Activated T-helper 2 cell treated with anti-CD3 and anti-CD28 coated beads, Interferon-gamma antibody, Interleukin-2, Interleukin-4, amounts not matched to agents 10 μg/mL and 5 μg/mL and 100 μg/mL, durations not matched to agents 14 hours and 24 hours and 36 hours (primary cell): ENCODE measurements around the gene CDKN1C. TPM values are rescaled to one million over a fixed set of nuclear protein-coding genes. Genes with fewer than 3 reads are reported as not detected.

Source experiments
- DNase-seq: peaks from one replicate; pipeline ENCODE4 v3.0.0; 2021; ENCODE audit warnings: low spot score
- H3K27ac Mint-ChIP-seq: one replicate; pipeline ENCODE4 v1.8.0; 2021; ENCODE audit warnings: mixed read lengths
- H3K27me3 Mint-ChIP-seq: one replicate; pipeline ENCODE4 v1.8.0; 2021; ENCODE audit warnings: low read depth, mixed read lengths
- H3K36me3 Mint-ChIP-seq: one replicate; pipeline ENCODE4 v1.8.0; 2021; ENCODE audit warnings: low read depth, mixed read lengths
- H3K4me1 Mint-ChIP-seq: one replicate; pipeline ENCODE4 v1.8.0; 2021; ENCODE audit warnings: low read depth, mixed read lengths
- H3K4me3 Mint-ChIP-seq: one replicate; pipeline ENCODE4 v1.8.0; 2021; ENCODE audit warnings: low read depth, mild to moderate bottlenecking, moderate library complexity, mixed read lengths
- H3K9me3 Mint-ChIP-seq: one replicate; pipeline ENCODE4 v1.8.0; 2021; ENCODE audit warnings: mixed read lengths
- intact Hi-C: fragments of 100-400 bp; cut with micrococcal nuclease; formaldehyde crosslinking; loops from one replicate; pipeline ENCODE4 v1.15.1; 2023
- total RNA-seq: library from RNA; stranded (reverse); gene quantifications from 2 replicates; pipeline ENCODE4 v1.2.3, GENCODE V29; 2022

Gene CDKN1C
- total RNA-seq, 1 donor from 2014 or later = 1.7 TPM

- H3K36me3 Mint-ChIP-seq = peaks cover 6% of the 10 kb centered on the region
- H3K4me3 Mint-ChIP-seq = peak within 1 kb of the TSS; percentile 87
- intact Hi-C loops = no loop called here
- H3K27me3 Mint-ChIP-seq = peaks cover 15% of the 10 kb centered on the region
- peaks cover 24% of the 10 kb centered on the region for H3K4me1 Mint-ChIP-seq
- H3K9me3 Mint-ChIP-seq = no peaks in the 10 kb centered on the region
- peak within 1 kb of the TSS; percentile 92 for H3K27ac Mint-ChIP-seq
- peak; percentile 61 for DNase-seq
Measured at GRCh38 chr11:2928605-2929530, 43.3 kb upstream of the CDKN1C start, which contains the start of gene PHLDA2. Gene PHLDA2 (minus strand): TSS chr11:2929420. CDS start chr11:2929364, 56 bp downstream.

- peak overlapping the region; percentile 62 for H3K27ac Mint-ChIP-seq
- peak overlapping the region; percentile 87 for H3K4me3 Mint-ChIP-seq
- intact Hi-C loops = no loop called here
- DNase-seq = no peak
- peaks cover 15% of the 10 kb centered on the region for H3K27me3 Mint-ChIP-seq
- peaks cover 20% of the 10 kb centered on the region for H3K4me1 Mint-ChIP-seq
- H3K36me3 Mint-ChIP-seq = peaks cover 6% of the 10 kb centered on the region
- H3K9me3 Mint-ChIP-seq = no peaks in the 10 kb centered on the region
Measured at GRCh38 chr11:2927851-2928604, 42.5 kb upstream of the CDKN1C start.

GRCh38 chr11:2927121-2927800, 41.7 kb upstream of the CDKN1C start:
- H3K4me3 Mint-ChIP-seq = peak overlapping the region; percentile 87
- intact Hi-C loops = no loop called here
- peaks cover 15% of the 10 kb centered on the region for H3K27me3 Mint-ChIP-seq
- peaks cover 16% of the 10 kb centered on the region for H3K4me1 Mint-ChIP-seq
- no peak overlapping the region for H3K27ac Mint-ChIP-seq
- H3K36me3 Mint-ChIP-seq = peaks cover 6% of the 10 kb centered on the region
- H3K9me3 Mint-ChIP-seq = no peaks in the 10 kb centered on the region
- no peak for DNase-seq

GRCh38 chr11:2926611-2927051, 41.1 kb upstream of the CDKN1C start:
- no peak overlapping the region for H3K27ac Mint-ChIP-seq
- H3K9me3 Mint-ChIP-seq = no peaks in the 10 kb centered on the region
- H3K4me1 Mint-ChIP-seq = peaks cover 16% of the 10 kb centered on the region
- H3K36me3 Mint-ChIP-seq = peaks cover 6% of the 10 kb centered on the region
- H3K27me3 Mint-ChIP-seq = peaks cover 15% of the 10 kb centered on the region
- intact Hi-C loops = no loop called here
- no peak for DNase-seq
- H3K4me3 Mint-ChIP-seq = no peak overlapping the region

GRCh38 chr11:2924821-2925675, 39.5 kb upstream of the CDKN1C start:
- Mint-ChIP-seq H3K27ac (no peak overlapping the region), H3K27me3 (peaks cover 15% of the 10 kb centered on the region), H3K36me3 (peaks cover 6% of the 10 kb centered on the region), H3K9me3 (no peaks in the 10 kb centered on the region), H3K4me1 (peaks cover 12% of the 10 kb centered on the region), H3K4me3 (no peak overlapping the region)
- DNase-seq = no peak
- intact Hi-C loops = no loop called here

- intact Hi-C loops = no loop called here
- Mint-ChIP-seq H3K27ac (no peak overlapping the region), H3K4me3 (no peak overlapping the region), H3K36me3 (peaks cover 6% of the 10 kb centered on the region), H3K4me1 (peaks cover 10% of the 10 kb centered on the region), H3K9me3 (no peaks in the 10 kb centered on the region), H3K27me3 (peaks cover 15% of the 10 kb centered on the region)
- no peak for DNase-seq
Measured at GRCh38 chr11:2924381-2924780, 38.8 kb upstream of the CDKN1C start.

- no peaks in the 10 kb centered on the region for H3K9me3 Mint-ChIP-seq
- peaks cover 12% of the 10 kb centered on the region for H3K27me3 Mint-ChIP-seq
- no peak for DNase-seq
- H3K4me1 Mint-ChIP-seq = peaks cover 8% of the 10 kb centered on the region
- no peak overlapping the region for H3K27ac Mint-ChIP-seq
- H3K4me3 Mint-ChIP-seq = no peak overlapping the region
- intact Hi-C loops = no loop called here
- peaks cover 3% of the 10 kb centered on the region for H3K36me3 Mint-ChIP-seq
Measured at GRCh38 chr11:2923446-2924375, 38.1 kb upstream of the CDKN1C start.

GRCh38 chr11:2922655-2923054, 37.1 kb upstream of the CDKN1C start:
- peaks cover 5% of the 10 kb centered on the region for H3K27me3 Mint-ChIP-seq
- DNase-seq = no peak
- intact Hi-C loops = no loop called here
- H3K27ac Mint-ChIP-seq = no peak overlapping the region
- H3K9me3 Mint-ChIP-seq = no peaks in the 10 kb centered on the region
- no peak overlapping the region for H3K4me3 Mint-ChIP-seq
- H3K4me1 Mint-ChIP-seq = peaks cover 2% of the 10 kb centered on the region
- H3K36me3 Mint-ChIP-seq = no peaks in the 10 kb centered on the region

- Mint-ChIP-seq H3K27me3 (no peaks in the 10 kb centered on the region), H3K4me1 (no peaks in the 10 kb centered on the region), H3K36me3 (no peaks in the 10 kb centered on the region), H3K4me3 (no peak overlapping the region), H3K9me3 (no peaks in the 10 kb centered on the region), H3K27ac (no peak overlapping the region)
- intact Hi-C loops = no loop called here
- no peak for DNase-seq
Measured at GRCh38 chr11:2921742-2922493, 36.3 kb upstream of the CDKN1C start.

- H3K36me3 Mint-ChIP-seq = no peaks in the 10 kb centered on the region
- no peak overlapping the region for H3K4me3 Mint-ChIP-seq
- no peaks in the 10 kb centered on the region for H3K9me3 Mint-ChIP-seq
- H3K4me1 Mint-ChIP-seq = no peaks in the 10 kb centered on the region
- no peak overlapping the region for H3K27ac Mint-ChIP-seq
- H3K27me3 Mint-ChIP-seq = no peaks in the 10 kb centered on the region
- DNase-seq = no peak
- intact Hi-C loops = no loop called here
Measured at GRCh38 chr11:2921261-2921660, 35.7 kb upstream of the CDKN1C start.

- H3K9me3 Mint-ChIP-seq = no peaks in the 10 kb centered on the region
- DNase-seq = no peak
- intact Hi-C loops = no loop called here
- no peak overlapping the region for H3K4me3 Mint-ChIP-seq
- no peaks in the 10 kb centered on the region for H3K36me3 Mint-ChIP-seq
- H3K4me1 Mint-ChIP-seq = no peaks in the 10 kb centered on the region
- no peaks in the 10 kb centered on the region for H3K27me3 Mint-ChIP-seq
- H3K27ac Mint-ChIP-seq = no peak overlapping the region
Measured at GRCh38 chr11:2920343-2920742, 34.8 kb upstream of the CDKN1C start.
